ENCODE data around the gene PGM1. TPM values are rescaled to one million over a fixed set of nuclear protein-coding genes. Genes with fewer than 3 reads are reported as not detected.

Gene PGM1
- total RNA-seq, 1 experiment from 2014 or later: 54.6 TPM

DNA sequence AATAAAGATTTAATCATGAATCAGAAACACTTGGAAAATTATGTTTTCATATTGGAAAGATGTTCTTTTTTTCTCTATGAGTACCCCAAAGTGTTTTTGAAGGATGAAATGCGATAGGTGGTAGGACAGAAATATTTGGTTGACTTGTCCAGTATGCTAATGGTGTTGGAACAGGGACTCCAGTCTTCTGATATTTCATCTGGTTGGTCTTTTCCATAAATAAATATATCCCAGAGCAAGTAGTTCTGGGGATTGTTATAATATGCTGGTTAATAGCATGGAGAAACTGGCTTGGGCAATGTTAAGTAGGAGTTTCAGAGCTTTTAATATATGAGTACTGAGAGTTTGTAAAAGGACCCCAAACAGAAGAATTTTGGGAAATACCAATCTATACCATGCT is 8.7 kb downstream of the PGM1 start:
- Histone ChIP-seq H3K9ac (ENCODE audit: low read length) (no peak overlapping the region), H3K36me3 (ENCODE audit: control insufficient read depth in 1 of 2, insufficient read depth in 2 of 2, low read length in 2 of 2) (no peaks in the 10 kb centered on the region), H2AFZ (ENCODE audit: low read depth, low read length, poor library complexity, severe bottlenecking) (no peak overlapping the region), H3K79me2 (ENCODE audit: insufficient read depth, low read length) (peaks cover under 1% of the 10 kb centered on the region; the same call in 1 of the 2 replicates), H3K4me1 (ENCODE audit: control insufficient read depth in 1 of 2, insufficient read depth in 2 of 2, low read length in 2 of 2) (no peaks in the 10 kb centered on the region), H3K9me3 (ENCODE audit: control insufficient read depth in 1 of 2, insufficient read depth in 1 of 2, low read depth in 1 of 2, low read length in 2 of 2) (no peaks in the 10 kb centered on the region), H3K27me3 (ENCODE audit: insufficient read depth, low read length) (no peaks in the 10 kb centered on the region), H3K4me3 (replicated peaks in 1 of 2; ENCODE audit: low read depth in 1 of 2, low read length in 2 of 2) (no peak overlapping the region), H4K20me1 (ENCODE audit: insufficient read depth) (no peaks in the 10 kb centered on the region), H3K4me2 (ENCODE audit: low read length) (no peak overlapping the region), H3K27ac (ENCODE audit: low read depth, low read length) (no peak overlapping the region), H3K9me2 (ENCODE audit: insufficient read depth) (no peaks in the 10 kb centered on the region)
- ATAC-seq (no peak), DNase-seq (ENCODE audit: low read depth, low spot score) (no peak)
- RAD21 ChIA-PET (ENCODE audit: low non-redundant PET in 1 of 2, low total read pairs in 2 of 2, uncharacterized antibody in 2 of 2, unreplicated experiment in 2 of 2): no interaction called here
- no TSS peak for BruUV-seq (replicated peaks)
- POLR2A ChIA-PET: no interaction called here
- intact Hi-C loops (cut with micrococcal nuclease): no loop called here
- no peak for TF ChIP-seq TCF7L2 (IDR thresholded peaks at IDR 0.05; ENCODE audit: borderline replicate concordance, extremely low read depth, insufficient read depth, insufficient read length)
- no peak for TF ChIP-seq REST (IDR thresholded peaks at IDR 0.05; ENCODE audit: low read depth)
- no peak for TF ChIP-seq POLR2AphosphoS5 (IDR thresholded peaks at IDR 0.05; ENCODE audit: low read depth, low read length)
- TF ChIP-seq, protein P1, sequence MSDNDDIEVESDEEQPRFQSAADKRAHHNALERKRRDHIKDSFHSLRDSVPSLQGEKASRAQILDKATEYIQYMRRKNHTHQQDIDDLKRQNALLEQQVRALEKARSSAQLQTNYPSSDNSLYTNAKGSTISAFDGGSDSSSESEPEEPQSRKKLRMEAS (IDR thresholded peaks at IDR 0.05): no peak
- no peak for TF ChIP-seq ELF1 (IDR thresholded peaks at IDR 0.05; ENCODE audit: borderline replicate concordance, low read depth)
- no peak for TF ChIP-seq SP1 (IDR thresholded peaks at IDR 0.05; ENCODE audit: low read depth)
- CTCF ChIA-PET: no interaction called here

GRCh38 chr1:63602629-63603028 is 9.4 kb downstream of the PGM1 start:
- Histone ChIP-seq H3K9ac (ENCODE audit: low read length) (no peak overlapping the region), H3K4me3 (replicated peaks in 1 of 2; ENCODE audit: low read depth in 1 of 2, low read length in 2 of 2) (no peak overlapping the region), H3K9me2 (ENCODE audit: insufficient read depth) (no peaks in the 10 kb centered on the region), H3K4me1 (ENCODE audit: control insufficient read depth in 1 of 2, insufficient read depth in 2 of 2, low read length in 2 of 2) (no peaks in the 10 kb centered on the region), H3K27me3 (ENCODE audit: insufficient read depth, low read length) (no peaks in the 10 kb centered on the region), H3K36me3 (ENCODE audit: control insufficient read depth in 1 of 2, insufficient read depth in 2 of 2, low read length in 2 of 2) (no peaks in the 10 kb centered on the region), H2AFZ (ENCODE audit: low read depth, low read length, poor library complexity, severe bottlenecking) (no peak overlapping the region), H3K27ac (ENCODE audit: low read depth, low read length) (no peak overlapping the region), H3K79me2 (ENCODE audit: insufficient read depth, low read length) (no peaks in the 10 kb centered on the region; the same call in 1 of the 2 replicates), H3K9me3 (ENCODE audit: control insufficient read depth in 1 of 2, insufficient read depth in 1 of 2, low read depth in 1 of 2, low read length in 2 of 2) (no peaks in the 10 kb centered on the region), H4K20me1 (ENCODE audit: insufficient read depth) (no peaks in the 10 kb centered on the region), H3K4me2 (ENCODE audit: low read length) (no peak overlapping the region)
- DNase-seq (ENCODE audit: low read depth, low spot score) (no peak), ATAC-seq (no peak)
- ChIA-PET RAD21 (ENCODE audit: low non-redundant PET in 1 of 2, low total read pairs in 2 of 2, uncharacterized antibody in 2 of 2, unreplicated experiment in 2 of 2) (no interaction called here), CTCF (no interaction called here), POLR2A (no interaction called here)
- TF ChIP-seq EZH2 (IDR thresholded peaks at IDR 0.05) (no peak), CEBPB (IDR thresholded peaks at IDR 0.05; ENCODE audit: low read depth) (no peak), EZH2phosphoT487 (IDR thresholded peaks at IDR 0.05; ENCODE audit: borderline replicate concordance) (no peak)
- intact Hi-C loops (cut with micrococcal nuclease): no loop called here
- no TSS peak for BruUV-seq (replicated peaks)

Data from HCT116 (cell line).